ENCODE results near the gene SLCO2A1.

SLCO2A1 gene

DNA sequence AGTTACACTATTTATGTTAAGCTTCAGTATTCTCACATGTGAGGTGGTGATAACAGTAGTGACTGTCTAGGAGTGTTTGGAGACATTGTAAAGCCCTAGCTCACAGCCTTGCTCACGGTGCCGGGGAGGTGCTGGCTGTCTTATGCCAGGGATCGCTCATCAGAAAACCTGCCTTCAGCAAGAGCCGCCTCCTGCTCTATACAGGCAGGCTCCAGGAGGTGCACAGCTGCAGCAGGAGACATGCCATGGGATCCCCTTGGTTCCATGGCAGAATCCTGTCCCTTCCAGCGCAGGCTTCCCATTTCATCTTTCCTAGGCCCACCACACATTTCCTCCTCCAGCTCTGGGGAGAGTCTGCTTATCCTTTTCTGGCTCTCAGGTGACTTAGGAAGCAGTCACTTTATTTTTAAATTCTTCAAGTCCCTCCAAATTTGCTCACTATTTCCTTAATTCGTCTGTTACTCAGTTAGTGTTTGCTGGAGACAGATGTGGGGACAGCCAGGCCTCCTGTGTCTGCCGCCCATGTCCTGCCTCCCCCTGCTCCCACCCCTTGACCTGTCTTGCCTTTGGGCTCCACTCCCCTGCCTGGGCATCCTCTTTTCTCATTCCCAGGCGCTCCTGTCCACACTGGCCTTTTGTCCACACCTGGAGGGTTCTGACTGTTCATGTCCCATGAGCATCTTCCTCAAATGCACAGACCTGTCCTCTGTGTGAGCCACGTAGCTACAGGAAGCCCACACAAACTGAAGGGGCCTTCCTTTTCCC is 31.7 kb downstream of the SLCO2A1 start:
- Histone ChIP-seq H3K27me3 (ENCODE audit: insufficient read depth, low read length) (peaks cover 19% of the 10 kb centered on the region), H3K9me3 (ENCODE audit: low read length) (no peaks in the 10 kb centered on the region)

DNA sequence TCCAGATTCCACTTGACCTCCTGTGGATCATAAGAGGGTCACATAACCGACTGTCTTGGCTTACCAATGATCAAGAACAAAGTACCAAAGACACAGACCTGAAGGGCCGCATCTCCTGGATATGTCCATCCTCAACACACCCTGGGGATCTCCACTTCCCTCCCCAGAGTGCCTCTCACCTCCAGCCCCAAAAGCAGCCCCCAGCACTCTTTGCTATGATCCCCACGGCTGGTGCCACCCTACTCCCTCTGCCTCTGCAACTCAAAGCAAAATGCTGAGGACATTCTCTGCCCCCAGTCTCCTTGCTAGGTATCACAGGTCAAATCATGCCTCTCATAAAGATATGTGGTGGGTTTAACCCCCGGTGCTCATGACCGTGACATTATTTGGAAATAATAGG is 32.7 kb downstream of the SLCO2A1 start:
- Histone ChIP-seq H2AFZ (ENCODE audit: low read depth, low read length) (no peak overlapping the region), H3K27me3 (ENCODE audit: insufficient read depth, low read length) (peaks cover 19% of the 10 kb centered on the region), H3K9me3 (ENCODE audit: low read length) (no peaks in the 10 kb centered on the region)

More for the DNA sequence above, 31.7 kb downstream of the SLCO2A1 start:
- Histone ChIP-seq H3K36me3 (ENCODE audit: insufficient read depth, low read length) (no peaks in the 10 kb centered on the region), H2AFZ (ENCODE audit: low read depth, low read length) (no peak overlapping the region), H3K4me1 (ENCODE audit: insufficient read depth, low read length) (no peaks in the 10 kb centered on the region), H3K4me3 (ENCODE audit: low read length) (no peak overlapping the region)

DNA sequence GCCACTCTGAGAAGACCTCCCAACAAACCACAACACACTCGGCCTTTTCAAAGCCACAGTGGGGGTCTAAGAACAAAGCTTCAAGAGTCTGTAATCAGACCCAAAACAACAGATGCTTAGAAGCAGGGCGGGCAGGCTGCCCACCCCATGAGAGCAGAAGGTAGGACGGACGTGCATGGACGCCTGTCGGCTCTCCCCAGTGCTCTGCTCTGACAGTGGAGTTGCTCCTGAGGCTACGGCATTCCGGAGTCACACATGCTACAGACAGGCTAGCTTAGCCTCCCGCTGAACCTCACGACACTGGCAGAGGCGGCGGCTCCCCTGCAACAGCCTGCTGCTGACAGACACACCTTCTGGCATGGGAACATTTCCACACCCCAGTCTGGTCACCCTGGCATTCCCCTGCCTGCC is 33.5 kb downstream of the SLCO2A1 start:
- H3K4me1 ChIP-seq (ENCODE audit: insufficient read depth, low read length), result no peaks in the 10 kb centered on the region
- no peaks in the 10 kb centered on the region for H3K9me3 ChIP-seq (ENCODE audit: low read length)
- H2AFZ ChIP-seq (ENCODE audit: low read depth, low read length), result no peak overlapping the region
- no peak overlapping the region for H3K4me3 ChIP-seq (ENCODE audit: low read length)
- no peaks in the 10 kb centered on the region for H3K36me3 ChIP-seq (ENCODE audit: insufficient read depth, low read length)
- peaks cover 19% of the 10 kb centered on the region for H3K27me3 ChIP-seq (ENCODE audit: insufficient read depth, low read length)

More for the DNA sequence above, 32.7 kb downstream of the SLCO2A1 start:
- H3K4me3 ChIP-seq (ENCODE audit: low read length), result no peak overlapping the region
- no peaks in the 10 kb centered on the region for H3K4me1 ChIP-seq (ENCODE audit: insufficient read depth, low read length)
- no peaks in the 10 kb centered on the region for H3K36me3 ChIP-seq (ENCODE audit: insufficient read depth, low read length)

DNA sequence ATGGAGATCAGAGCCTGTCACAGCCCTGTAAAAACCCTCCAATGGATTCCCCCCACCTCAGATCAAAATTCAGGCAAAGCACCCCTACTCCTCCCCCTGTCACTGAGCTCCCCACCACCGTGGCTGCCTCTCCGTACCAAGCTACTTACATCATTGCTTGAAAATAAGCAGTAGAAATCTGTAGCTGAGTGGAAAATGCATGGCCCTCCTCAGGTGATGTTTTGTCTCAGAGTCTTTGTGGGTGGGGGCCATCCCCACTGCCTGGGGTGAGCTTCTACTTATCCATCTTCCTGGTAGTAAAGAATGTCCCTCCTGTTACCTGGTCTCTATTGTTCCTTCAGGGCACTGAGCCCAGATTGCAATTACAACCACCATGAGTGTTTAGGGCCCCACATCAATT is 34.5 kb downstream of the SLCO2A1 start:
- H3K9me3 ChIP-seq (ENCODE audit: low read length), result no peaks in the 10 kb centered on the region
- no peak overlapping the region for H2AFZ ChIP-seq (ENCODE audit: low read depth, low read length)
- H3K27me3 ChIP-seq (ENCODE audit: insufficient read depth, low read length), result peaks cover 19% of the 10 kb centered on the region
- H3K4me1 ChIP-seq (ENCODE audit: insufficient read depth, low read length), result no peaks in the 10 kb centered on the region
- no peak overlapping the region for H3K4me3 ChIP-seq (ENCODE audit: low read length)
- H3K36me3 ChIP-seq (ENCODE audit: insufficient read depth, low read length), result no peaks in the 10 kb centered on the region

DNA sequence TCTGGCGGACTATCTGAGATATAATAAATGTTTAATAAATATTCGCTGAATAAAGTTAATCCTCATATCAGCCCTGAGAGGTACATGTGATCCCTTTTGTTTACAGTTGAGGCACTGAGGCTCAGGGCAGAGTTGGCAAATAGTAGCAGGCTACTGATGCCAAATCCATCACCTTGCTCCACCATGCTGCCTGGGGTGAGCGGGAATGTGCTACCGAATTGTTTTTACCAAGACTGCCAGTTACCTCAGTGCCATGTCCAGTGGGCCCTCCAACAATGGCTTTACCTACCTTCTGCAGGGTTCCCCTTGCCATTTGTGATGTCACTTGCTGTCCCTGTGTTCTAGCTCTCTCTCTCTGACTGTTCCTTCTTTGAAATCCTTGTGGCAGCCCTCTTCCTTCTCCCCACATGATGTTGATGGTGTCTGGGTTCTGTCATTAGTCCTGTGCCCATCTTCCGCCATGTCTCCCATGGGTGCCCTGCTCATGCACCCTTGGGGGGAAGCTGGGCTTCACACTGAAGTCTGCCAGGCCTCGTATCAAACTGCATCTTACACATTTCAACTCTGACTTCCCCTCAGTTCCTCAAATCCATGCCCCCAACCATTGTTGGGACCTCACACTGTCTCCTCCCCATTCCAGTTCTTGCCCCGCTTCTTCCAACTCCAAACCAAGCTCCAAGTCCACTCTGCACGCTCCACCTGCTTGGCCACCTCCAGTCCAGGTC is 35.4 kb downstream of the SLCO2A1 start:
- H3K9me3 ChIP-seq (ENCODE audit: low read length), result no peaks in the 10 kb centered on the region
- H2AFZ ChIP-seq (ENCODE audit: low read depth, low read length), result no peak overlapping the region
- H3K36me3 ChIP-seq (ENCODE audit: insufficient read depth, low read length), result no peaks in the 10 kb centered on the region
- H3K4me3 ChIP-seq (ENCODE audit: low read length), result no peak overlapping the region
- peaks cover 21% of the 10 kb centered on the region for H3K27me3 ChIP-seq (ENCODE audit: insufficient read depth, low read length)
- no peaks in the 10 kb centered on the region for H3K4me1 ChIP-seq (ENCODE audit: insufficient read depth, low read length)

DNA sequence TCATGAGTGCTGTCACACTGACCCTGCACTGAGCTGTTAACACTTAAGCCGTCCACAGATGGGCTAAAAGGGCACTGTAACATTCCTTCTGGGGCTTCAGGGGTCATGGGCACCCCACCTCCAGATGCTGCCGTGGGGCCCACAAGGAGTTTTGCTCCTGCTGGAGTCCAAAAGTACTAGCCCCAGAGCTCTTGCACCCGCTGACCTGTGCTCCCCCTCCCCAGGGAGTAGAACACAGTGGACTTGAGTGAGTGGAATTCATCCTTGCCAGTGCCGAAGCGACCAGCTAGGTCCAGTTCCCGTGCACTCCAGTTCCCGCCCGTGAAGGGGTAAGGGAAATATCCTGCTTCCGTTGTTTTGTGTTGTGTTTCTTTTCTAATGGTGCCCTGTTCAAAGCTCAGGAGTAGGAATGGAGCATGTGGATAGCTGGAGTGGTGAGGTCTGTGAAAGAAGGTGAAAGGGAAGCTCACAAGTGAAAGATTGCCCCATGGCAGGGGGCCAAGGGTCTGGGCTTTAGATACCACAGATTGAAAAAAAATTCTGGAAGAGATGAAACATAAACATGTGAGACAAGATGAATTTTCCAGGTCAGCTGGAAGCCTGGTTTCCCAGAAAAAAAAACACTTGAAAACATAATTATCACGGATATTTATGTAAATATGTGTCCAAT is 36.6 kb downstream of the SLCO2A1 start:
- Histone ChIP-seq H3K27me3 (ENCODE audit: insufficient read depth, low read length) (peaks cover 26% of the 10 kb centered on the region), H3K36me3 (ENCODE audit: insufficient read depth, low read length) (no peaks in the 10 kb centered on the region), H2AFZ (ENCODE audit: low read depth, low read length) (no peak overlapping the region), H3K4me1 (ENCODE audit: insufficient read depth, low read length) (no peaks in the 10 kb centered on the region), H3K4me3 (ENCODE audit: low read length) (no peak overlapping the region), H3K9me3 (ENCODE audit: low read length) (no peaks in the 10 kb centered on the region)

DNA sequence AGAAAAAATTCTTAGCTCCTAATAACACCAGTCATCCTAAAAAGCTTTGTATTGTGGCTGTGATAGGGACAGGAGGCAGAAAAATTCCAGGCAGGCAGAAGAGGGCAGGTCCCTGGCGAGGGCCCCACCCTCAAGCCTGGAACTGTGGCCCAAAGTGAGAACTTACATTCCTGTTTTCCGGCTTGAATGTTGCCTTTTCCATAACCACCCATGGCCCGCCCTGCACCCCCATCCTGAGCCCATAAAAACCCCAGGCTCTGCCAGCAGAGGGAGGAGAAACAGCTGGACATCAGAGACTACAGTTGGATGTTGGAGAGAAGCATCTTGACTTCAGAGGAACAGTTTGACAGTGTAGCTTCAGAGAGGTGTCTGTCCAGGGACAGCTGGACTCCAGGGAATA is 37.3 kb downstream of the SLCO2A1 start:
- Histone ChIP-seq H3K4me1 (ENCODE audit: insufficient read depth, low read length) (no peaks in the 10 kb centered on the region), H3K4me3 (ENCODE audit: low read length) (no peak overlapping the region), H3K36me3 (ENCODE audit: insufficient read depth, low read length) (no peaks in the 10 kb centered on the region), H3K27me3 (ENCODE audit: insufficient read depth, low read length) (peaks cover 20% of the 10 kb centered on the region), H3K9me3 (ENCODE audit: low read length) (no peaks in the 10 kb centered on the region), H2AFZ (ENCODE audit: low read depth, low read length) (no peak overlapping the region)

DNA sequence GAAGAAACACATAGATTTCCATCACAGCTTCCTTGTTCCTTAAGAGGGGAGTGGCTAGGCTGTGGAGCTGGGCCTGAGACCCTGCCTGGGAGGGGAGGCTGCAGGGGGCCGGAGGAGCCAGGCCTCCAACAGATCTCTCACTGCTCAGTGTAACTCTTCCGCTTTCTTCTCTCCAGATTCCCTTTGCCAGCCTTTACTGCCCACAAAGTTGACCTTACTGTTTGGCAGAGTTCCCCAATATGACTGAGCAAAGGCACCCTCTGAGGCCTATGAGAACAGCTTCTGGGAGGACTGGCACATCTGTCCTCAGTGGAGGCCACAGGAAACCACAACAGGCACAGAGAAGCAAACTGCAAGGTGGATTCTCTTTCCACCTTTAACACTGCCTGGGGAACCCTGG is 38.1 kb downstream of the SLCO2A1 start:
- Histone ChIP-seq H2AFZ (ENCODE audit: low read depth, low read length) (no peak overlapping the region), H3K4me3 (ENCODE audit: low read length) (no peak overlapping the region), H3K36me3 (ENCODE audit: insufficient read depth, low read length) (no peaks in the 10 kb centered on the region), H3K9me3 (ENCODE audit: low read length) (no peaks in the 10 kb centered on the region), H3K27me3 (ENCODE audit: insufficient read depth, low read length) (peaks cover 14% of the 10 kb centered on the region), H3K4me1 (ENCODE audit: insufficient read depth, low read length) (no peaks in the 10 kb centered on the region)

DNA sequence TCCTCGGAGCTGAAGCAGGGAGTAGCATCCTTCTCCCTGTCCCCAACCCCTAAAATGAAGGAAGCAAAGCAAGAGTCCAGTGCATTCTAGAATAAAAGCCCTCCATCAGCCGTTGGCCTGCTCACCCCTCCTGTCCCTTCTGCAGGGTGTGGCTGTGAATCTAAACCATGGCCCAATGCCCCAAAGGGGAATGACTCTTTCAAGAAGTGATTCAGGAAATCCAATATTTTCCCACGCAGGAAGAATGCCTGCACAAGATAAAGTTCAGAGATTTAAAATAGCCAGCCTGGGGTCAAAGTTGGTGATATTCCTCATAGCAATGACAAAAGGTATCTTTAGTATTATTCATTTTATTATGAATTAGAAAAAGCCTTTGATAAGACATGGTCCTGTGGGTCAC is 38.5 kb downstream of the SLCO2A1 start:
- Histone ChIP-seq H3K4me1 (ENCODE audit: insufficient read depth, low read length) (no peaks in the 10 kb centered on the region), H3K4me3 (ENCODE audit: low read length) (no peak overlapping the region), H3K36me3 (ENCODE audit: insufficient read depth, low read length) (no peaks in the 10 kb centered on the region), H2AFZ (ENCODE audit: low read depth, low read length) (no peak overlapping the region), H3K27me3 (ENCODE audit: insufficient read depth, low read length) (peaks cover 10% of the 10 kb centered on the region), H3K9me3 (ENCODE audit: low read length) (no peaks in the 10 kb centered on the region)

DNA sequence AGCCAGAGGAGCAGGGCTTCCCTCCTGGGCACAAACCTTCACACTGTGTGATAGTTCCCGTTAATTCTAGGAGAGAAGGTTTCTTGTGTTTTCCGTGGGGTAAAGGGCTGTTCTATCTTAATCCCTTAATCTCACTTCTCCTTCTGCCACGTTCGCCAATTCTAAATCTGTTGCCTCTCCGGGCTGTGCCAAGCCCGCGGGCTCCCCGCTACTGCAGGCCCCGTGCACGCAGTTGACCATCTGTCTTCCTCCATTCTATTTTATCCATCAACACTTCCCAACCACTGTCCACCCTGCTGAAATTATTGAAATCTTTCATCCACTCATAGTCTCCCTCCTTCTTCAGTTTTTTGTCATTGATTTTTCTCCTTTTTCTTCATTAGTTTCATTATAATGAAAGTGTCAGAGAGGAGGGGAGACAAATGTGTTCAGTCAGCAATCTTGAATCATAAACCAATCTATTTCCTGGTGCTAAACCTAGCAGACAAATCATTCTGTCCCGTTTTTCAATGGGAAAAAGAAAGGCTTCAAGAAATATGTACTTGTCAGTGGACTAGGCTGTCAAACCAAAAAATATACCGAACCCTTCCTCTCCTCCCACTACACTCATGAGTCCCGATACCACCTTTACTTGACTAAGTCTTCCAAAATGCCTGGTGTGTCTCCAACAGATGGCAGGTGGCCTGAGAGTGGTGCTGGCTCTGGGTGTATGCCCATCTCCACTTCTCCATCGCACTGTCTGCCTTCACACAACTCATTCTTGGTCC is 39.6 kb downstream of the SLCO2A1 start:
- H3K36me3 ChIP-seq (ENCODE audit: insufficient read depth, low read length), result no peaks in the 10 kb centered on the region
- no peaks in the 10 kb centered on the region for H3K9me3 ChIP-seq (ENCODE audit: low read length)
- no peak overlapping the region for H2AFZ ChIP-seq (ENCODE audit: low read depth, low read length)
- peaks cover 8% of the 10 kb centered on the region for H3K27me3 ChIP-seq (ENCODE audit: insufficient read depth, low read length)
- no peaks in the 10 kb centered on the region for H3K4me1 ChIP-seq (ENCODE audit: insufficient read depth, low read length)
- H3K4me3 ChIP-seq (ENCODE audit: low read length), result no peak overlapping the region

DNA sequence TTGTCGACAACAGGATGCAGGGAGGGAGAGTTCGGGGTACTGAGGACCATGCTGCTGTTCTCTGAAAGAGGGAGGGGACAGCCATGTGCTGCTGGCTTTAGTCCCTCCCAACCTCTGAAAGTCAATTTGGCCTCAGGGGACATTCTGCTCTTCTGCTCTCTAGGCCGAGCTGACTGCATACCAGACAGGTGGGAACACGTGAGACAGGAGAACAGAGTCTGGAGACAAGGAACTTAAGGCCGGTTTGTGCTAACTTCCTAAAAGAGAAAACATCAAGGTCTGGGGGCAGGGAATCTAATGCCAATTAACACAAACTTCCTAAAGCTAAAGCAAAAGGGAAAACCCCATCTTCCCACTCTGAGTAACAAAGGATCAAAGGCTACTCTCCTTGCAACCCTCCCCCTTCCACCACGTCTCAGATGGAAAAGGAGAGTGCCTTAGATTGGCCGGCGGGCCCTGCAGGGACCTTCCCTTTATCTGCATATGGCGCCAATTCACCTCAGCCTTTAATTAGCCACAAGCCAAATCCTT is 41.0 kb downstream of the SLCO2A1 start:
- Histone ChIP-seq H3K9me3 (ENCODE audit: low read length) (peaks cover 2% of the 10 kb centered on the region), H3K4me3 (ENCODE audit: low read length) (no peak overlapping the region), H3K36me3 (ENCODE audit: insufficient read depth, low read length) (no peaks in the 10 kb centered on the region), H3K27me3 (ENCODE audit: insufficient read depth, low read length) (peaks cover 10% of the 10 kb centered on the region), H3K4me1 (ENCODE audit: insufficient read depth, low read length) (no peaks in the 10 kb centered on the region), H2AFZ (ENCODE audit: low read depth, low read length) (no peak overlapping the region)

DNA sequence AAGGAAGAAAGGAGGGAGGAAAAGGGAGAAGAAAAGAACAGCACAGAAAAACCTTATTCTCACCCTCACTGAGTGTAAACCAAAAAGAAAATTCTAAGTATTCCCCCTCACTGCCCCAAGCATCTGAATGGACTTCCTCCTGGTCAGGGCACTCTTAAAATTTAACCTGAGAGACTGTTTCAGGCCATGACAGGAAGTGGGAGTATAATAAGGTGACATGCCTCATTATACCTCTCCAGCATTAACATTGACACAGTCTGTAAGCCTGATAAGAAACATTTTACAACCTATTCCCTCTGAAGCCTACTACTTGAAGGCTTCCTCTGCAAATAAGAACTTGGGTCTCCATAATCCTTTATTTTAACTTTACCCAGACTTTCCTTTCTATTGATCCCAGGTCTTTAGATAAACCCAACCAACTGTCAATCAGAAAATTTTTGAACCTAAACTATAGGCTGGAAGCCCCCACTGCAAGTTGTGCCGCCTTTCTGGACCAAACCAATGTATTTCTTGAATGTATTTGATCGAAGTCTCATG is 41.7 kb downstream of the SLCO2A1 start:
- peaks cover 10% of the 10 kb centered on the region for H3K27me3 ChIP-seq (ENCODE audit: insufficient read depth, low read length)
- peaks cover 2% of the 10 kb centered on the region for H3K9me3 ChIP-seq (ENCODE audit: low read length)

More for the DNA sequence above, 41.7 kb downstream of the SLCO2A1 start:
- no peak overlapping the region for H2AFZ ChIP-seq (ENCODE audit: low read depth, low read length)
- no peaks in the 10 kb centered on the region for H3K4me1 ChIP-seq (ENCODE audit: insufficient read depth, low read length)
- no peaks in the 10 kb centered on the region for H3K36me3 ChIP-seq (ENCODE audit: insufficient read depth, low read length)
- H3K4me3 ChIP-seq (ENCODE audit: low read length), result no peak overlapping the region
